Globus pallidus (tissue), 1 donor: ENCODE results near the gene NEDD4L.
"Not testable (repeated sequence)": the region's sequence is repeated elsewhere in the genome, so short reads cannot be mapped to it uniquely, and the experiment has no call there.

Source experiments
- DNase-seq: peaks from one replicate; pipeline ENCODE4 v3.0.0-alpha.2; 2015; ENCODE audit warnings: low spot score

The NEDD4L gene

GRCh38 chr18:58418361-58418760, 374.3 kb downstream of the NEDD4L start:
- DNase-seq: no peak

GRCh38 chr18:58419587-58420199, 375.7 kb downstream of the NEDD4L start:
- no peak for DNase-seq

GRCh38 chr18:58426611-58427010, 382.6 kb downstream of the NEDD4L start:
- DNase-seq: no peak

DNA sequence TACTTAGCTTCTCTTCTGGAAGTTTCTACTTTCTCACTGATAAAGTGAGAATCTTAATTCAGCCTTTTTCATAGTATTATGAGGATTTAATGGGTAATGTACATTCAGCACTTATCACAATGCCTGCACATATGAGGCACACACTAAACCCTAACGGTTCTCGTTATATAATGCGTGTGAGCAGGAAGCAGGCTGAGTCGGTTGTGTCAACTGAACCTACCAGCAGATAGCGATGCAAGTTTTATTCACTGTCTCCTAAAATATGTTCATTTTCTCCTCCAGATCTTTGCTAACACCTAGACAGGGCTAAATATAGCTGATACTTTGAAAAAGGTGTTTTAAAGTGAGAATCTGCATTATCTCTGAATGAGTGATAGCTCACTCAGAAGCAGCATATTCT, 383.3 kb downstream of the NEDD4L start:
- no peak for DNase-seq

- DNase-seq: no peak
Measured at GRCh38 chr18:58429442-58429841, 385.4 kb downstream of the NEDD4L start.

DNA sequence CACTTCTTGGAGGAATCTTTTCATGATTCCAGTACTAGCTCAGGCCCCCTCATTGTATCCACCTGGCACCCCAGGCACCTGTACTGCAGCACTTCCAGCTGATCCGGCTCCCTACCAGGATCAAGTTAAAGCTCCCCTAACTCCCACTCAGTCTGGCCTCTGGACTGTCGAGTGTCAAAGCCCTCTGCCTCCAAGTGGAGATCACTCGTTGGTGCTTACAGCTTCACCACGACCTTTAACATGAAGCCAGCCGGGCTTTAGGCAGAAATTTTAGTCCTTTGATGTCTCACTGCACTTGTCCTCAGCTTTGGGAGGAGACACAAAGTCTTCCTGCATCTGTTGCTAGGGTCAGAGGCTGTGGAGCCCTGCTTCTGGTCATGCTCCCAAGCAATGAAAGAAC, 387.2 kb downstream of the NEDD4L start:
- DNase-seq: no peak

- no peak for DNase-seq
Measured at GRCh38 chr18:58432050-58432727, 388.2 kb downstream of the NEDD4L start.

- DNase-seq: not testable (repeated sequence)
Measured at GRCh38 chr18:58435221-58436005, 391.4 kb downstream of the NEDD4L start.

DNA sequence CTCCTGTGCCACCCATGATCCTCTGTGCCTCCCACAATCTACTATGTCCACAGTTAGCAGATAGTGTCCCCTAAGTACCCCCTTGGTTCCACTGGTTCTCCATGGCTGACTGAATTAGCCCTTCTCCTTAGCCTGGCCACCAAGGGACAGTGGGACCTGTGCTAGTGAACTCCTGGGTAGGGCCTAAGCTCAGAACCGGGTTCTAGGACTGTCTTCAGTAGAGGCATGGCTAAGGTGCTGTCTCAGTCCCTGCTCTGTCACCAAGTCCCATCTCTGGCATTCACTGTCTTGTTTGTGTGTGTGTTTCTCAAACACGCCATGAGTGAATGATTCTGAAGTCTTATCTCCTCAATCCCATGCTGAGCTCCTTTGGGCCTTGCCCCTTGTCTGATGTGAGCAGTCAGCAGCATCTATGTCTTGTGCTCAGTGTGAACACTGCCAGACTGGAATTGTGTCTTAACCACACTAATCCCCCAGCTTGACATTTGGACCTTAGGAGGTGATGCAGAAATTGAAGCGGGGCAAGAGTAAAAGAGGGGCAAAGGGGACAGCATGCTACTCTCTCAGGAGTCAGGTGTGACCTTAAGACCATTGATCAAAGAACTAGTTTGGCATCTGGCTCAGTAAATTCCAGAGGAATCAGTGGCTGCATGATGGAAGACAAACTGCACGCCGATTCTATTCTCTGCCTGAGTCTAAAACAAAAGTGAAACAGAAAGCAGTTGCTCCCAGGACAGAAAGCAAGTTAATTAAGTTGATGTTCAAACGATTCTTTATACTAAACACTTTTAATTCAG, 394.3 kb downstream of the NEDD4L start:
- DNase-seq: no peak

- no peak for DNase-seq
Measured at GRCh38 chr18:58438958-58439300, 394.9 kb downstream of the NEDD4L start.

GRCh38 chr18:58443671-58444070, 399.6 kb downstream of the NEDD4L start:
- no peak for DNase-seq

DNA sequence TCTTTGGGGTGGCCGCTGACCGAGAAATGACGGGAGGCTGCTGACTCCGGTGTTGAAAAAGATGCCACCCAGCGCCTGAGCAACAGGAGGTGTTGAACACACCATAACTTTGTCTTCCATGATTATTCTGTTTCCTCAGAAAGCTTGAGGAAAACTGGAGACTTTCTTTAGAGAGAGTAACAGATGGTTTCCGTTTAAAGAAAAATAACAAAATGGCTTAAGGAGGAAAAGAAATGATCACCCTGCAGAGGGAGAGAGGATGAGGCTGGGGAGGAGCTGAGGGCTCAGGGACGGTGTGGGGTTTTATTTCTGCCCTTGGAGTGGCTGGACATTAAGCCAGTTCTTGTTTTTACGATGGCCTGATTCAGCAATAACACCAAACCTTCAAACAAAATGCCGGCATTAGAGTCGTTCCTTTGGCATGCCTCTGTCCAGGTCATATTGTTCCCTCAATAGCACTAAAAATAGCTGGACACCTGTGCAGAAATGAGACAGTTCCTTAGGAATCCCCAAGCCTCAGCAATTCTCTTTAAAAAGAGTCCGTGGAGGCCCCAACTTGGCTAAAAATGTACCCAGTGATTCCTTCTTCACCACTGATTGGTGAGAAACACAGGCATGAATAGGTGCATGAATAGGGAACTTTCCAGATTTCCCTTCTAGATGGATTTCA, 402.5 kb downstream of the NEDD4L start:
- no peak for DNase-seq

- DNase-seq: no peak
Measured at GRCh38 chr18:58447402-58448095, 403.5 kb downstream of the NEDD4L start.

GRCh38 chr18:58449464-58449863, 405.4 kb downstream of the NEDD4L start:
- no peak for DNase-seq
